HT-29 (cell line): ENCODE data around the gene IFI44. TPM values are rescaled to one million over a fixed set of nuclear protein-coding genes. Genes with fewer than 3 reads are reported as not detected.

Source experiments
- DNase-seq: peaks from one replicate; pipeline ENCODE4 v3.0.0-alpha.2; 2015; ENCODE audit warnings: low spot score
- total RNA-seq: library from RNA; depleted of rRNA; stranded (reverse); fragments of >200 nt; shearing (Covaris generic); gene quantifications from 2 replicates; pipeline ENCODE4 v1.2.3, GENCODE V29; 2014; rRNA removed

IFI44 gene
- total RNA-seq, 1 experiment from 2014 or later = 24.6 TPM

GRCh38 chr1:78702426-78702825 lies 52.8 kb downstream of the IFI44 start:
- DNase-seq = no peak

- DNase-seq = no peak
These were observed 54.2 kb downstream of the IFI44 start for GRCh38 chr1:78703806-78704205.

DNA sequence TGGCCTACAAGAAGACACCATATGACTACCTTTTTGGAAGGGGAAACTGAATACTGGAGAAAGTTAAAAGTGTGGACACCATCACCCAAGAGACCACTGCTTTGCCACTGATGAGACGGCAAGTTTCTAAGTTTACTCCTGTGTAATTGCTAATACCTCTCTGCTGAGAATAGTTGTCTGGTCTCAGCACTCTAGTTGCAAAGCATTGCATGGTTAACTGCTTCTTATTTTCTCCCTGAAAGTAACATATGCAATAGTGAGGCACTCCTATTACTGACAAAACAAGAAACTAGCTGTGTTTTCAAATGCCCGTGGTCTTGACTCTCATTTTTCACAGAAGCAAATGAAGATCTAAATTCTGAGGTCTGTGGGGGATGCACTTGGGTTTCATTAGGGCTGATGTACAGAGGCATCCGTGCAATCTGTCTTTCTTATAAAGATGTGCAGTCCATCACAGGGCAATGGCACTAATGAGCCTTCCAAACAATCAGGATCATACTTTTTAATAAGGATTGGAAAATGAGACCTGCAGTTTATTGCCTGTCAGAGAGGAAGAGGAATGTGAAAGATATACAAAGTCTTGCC lies 62.9 kb downstream of the IFI44 start:
- DNase-seq = no peak

- DNase-seq = no peak
These were observed 63.7 kb downstream of the IFI44 start for GRCh38 chr1:78713297-78713696.

Other genes with a start within 250 kb of the IFI44 start
- not detected in 2 replicates for gene PTGFR, start 158.9 kb upstream of the IFI44 start, total RNA-seq
- gene IFI44L, start 29.4 kb upstream of the IFI44 start, total RNA-seq = 1.4 and 1.6 TPM in 2 replicates